Stimulated activated CD4-positive, alpha-beta T cell treated with anti-CD3 and anti-CD28 coated beads, Interleukin-15, amount 100 ng/mL, for 48 hours (primary cell): Measurements from ENCODE around the gene MAP3K9.

ENCODE experiments used
- DNase-seq, 2 donors: peaks; one replicate each; pipeline ENCODE4 v3.0.0-alpha.2; 2020; ENCODE audit warnings: low read depth in 2 of 2

MAP3K9 gene

DNA sequence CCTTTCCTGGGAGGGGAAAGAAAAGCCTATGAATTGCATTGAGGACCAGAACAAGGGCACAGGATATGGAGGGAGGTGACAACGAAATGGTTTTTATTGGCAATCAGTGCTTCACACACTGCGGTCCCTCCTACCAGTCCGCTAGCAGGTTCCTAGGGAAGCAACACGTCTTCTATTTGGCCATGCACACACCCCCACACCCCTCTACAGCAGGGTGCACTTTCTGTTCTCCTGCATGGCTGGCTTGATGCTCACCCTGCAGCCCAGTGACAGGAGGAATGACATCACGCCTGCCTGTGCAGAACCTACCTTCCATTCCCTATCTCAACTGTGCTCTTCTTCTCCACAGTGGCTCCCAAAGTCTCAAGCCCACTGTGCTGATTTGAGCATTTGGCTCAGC, 109.7 kb downstream of the MAP3K9 start:
- DNase-seq: no peak

GRCh38 chr14:70698288-70698687, 111.0 kb downstream of the MAP3K9 start:
- DNase-seq: no peak

DNA sequence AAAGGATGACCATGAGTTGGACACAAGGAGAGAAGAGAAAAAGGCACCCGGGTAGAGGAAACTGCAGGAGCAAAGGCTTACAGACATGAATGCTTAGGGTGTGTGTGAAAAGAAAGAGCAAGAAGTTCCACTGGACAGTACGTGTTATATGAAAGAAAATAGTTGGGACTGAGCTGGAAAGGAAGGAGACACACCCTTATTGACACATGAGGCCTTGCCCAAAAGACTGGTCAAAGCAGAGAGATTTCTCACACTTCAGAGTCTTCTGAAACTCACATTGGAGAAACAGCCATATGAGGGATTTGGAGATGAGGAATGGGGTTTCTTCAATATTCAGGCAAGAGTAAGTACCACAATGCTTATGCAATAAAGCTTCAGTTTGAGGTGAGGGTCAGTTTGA, 111.6 kb downstream of the MAP3K9 start:
- no peak for DNase-seq

DNA sequence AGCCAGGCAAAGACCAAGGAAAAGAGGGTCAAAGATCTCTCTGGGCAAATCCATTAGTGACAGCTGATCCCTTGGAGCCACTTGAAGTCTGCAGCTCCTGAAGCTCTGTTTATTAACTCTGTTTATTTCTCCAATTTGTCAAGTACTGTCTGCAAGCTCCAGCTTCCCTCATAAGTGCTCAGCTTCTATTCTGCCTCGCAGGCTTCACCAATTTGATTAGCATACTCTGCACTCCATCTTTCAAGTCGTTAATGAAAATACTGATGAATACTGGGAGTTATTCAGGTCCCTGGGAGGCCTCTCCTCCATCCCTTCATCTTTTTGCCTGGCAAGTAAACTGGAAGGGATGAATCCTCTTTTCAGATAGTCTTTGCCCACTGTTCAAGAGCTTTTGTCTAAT, 113.3 kb downstream of the MAP3K9 start:
- no peak for DNase-seq

GRCh38 chr14:70692210-70692609, 117.1 kb downstream of the MAP3K9 start:
- DNase-seq: no peak

DNA sequence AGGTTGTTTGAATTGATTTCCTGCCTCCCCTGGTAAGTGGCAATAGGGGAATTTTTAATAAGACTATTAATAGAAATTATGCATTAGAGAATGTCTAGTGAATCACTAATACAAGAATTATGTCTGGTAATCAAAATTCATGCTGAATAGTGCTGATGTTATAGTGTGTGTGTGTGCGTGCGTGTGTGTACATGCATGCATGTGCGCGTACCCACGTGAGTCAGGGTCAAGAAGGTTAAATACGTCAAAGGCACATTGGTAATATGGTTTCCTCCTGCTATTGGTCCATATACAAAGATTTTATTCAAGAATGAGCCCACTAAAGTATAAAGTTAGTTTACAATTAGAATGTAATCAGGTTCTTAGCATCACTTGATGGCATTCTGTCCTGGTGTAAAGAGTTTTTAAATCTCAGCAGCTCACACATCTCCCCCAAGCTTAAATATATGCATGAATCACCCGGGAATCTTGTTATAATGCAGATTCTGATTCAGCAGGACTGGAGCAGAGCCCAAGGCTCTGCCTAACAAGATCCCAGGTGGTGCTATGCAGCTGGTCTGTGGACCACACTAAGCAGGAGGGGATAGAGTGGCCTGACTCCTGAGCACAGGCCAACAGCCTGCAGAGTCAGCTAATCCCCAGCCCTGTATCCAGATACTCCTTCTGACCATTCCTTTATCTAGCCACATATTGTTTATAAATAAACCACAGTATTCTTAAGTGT, 123.7 kb downstream of the MAP3K9 start:
- DNase-seq: no peak

DNA sequence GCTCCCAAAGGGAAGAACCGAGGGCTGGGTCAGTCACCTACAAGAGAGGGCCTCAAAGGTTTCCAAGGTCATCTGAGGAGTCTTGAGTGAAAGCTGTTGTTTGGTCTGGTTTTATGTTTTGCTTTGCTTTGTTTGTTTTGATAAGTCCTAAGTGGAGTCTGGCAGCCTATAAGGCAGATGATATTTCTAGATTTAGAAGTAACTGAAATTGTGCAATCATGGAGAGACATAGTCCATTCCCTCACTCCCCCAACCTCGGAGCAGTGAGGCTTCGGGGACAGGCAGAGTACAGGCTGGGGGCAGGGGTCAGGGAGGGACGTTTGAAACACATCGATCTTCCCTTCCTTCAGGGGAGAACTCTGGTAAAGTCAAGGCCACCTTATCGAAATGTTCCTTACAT, 125.3 kb downstream of the MAP3K9 start:
- DNase-seq: no peak

- DNase-seq: no peak
Observed at GRCh38 chr14:70680748-70681147, 128.6 kb downstream of the MAP3K9 start.

GRCh38 chr14:70677341-70677740, 132.0 kb downstream of the MAP3K9 start:
- no peak for DNase-seq
